A549 (cell line): ENCODE measurements around the gene TMEFF2. TPM values are rescaled to one million over a fixed set of nuclear protein-coding genes. Genes with fewer than 3 reads are reported as not detected.
A peak's percentile ranks its signal among the peaks of the same experiment; 100 is the strongest.

ENCODE experiments used
- ATAC-seq, 2 experiments: fragments of 200-7000 bp in 1 of 2; fragments of >200 bp in 1 of 2; cut with Nextera tagmentation in 1 of 2; cut with Tn5 transposase in 1 of 2; 3 replicates each; pipeline versions ENCODE4 v1.8.0 to v1.9.1; 2018 to 2020; ENCODE audit warnings: mild to moderate bottlenecking in 1 of 2, moderate library complexity in 1 of 2
- CTCF ChIA-PET: fragments of 300-600 bp; sonication (Branson Sonifier 250); formaldehyde crosslinking; extraction: SDS; loops from one replicate; lab custom pipeline; 2021; ENCODE audit warnings: antibody characterized with exemption, inconsistent platforms; lab: Yijun Ruan, JAX
- POLR2A ChIA-PET: fragments of 350-600 bp; formaldehyde crosslinking; extraction: SDS; loops from one replicate; lab custom pipeline; 2021; ENCODE audit warnings: antibody characterized with exemption, inconsistent platforms; lab: Yijun Ruan, JAX
- DNase-seq, 2 experiments: peaks; one replicate each; pipeline versions ENCODE4 v3.0.0 to v3.0.0-alpha.2; 2011 to 2016; ENCODE audit warnings: low read depth in 1 of 2, low spot score in 1 of 2
- FAIRE-seq: peaks from 2 replicates; lab custom pipeline; 2011; peaks lifted over from hg19 to GRCh38; lab: Jason Lieb, UNC
- H3K27ac ChIP-seq, 2 experiments: fragments of >200 bp; sonication (Bioruptor Twin); formaldehyde crosslinking; 3 replicates each; pipeline ENCODE4 v1.5.1; 2016 to 2017
- H3K4me1 ChIP-seq: fragments of >200 bp; sonication (Bioruptor Twin); formaldehyde crosslinking; 3 replicates; pipeline ENCODE4 v1.6.1; 2016
- H3K4me2 ChIP-seq: fragments of >200 bp; sonication (Bioruptor Twin); formaldehyde crosslinking; 3 replicates; pipeline ENCODE4 v1.6.1; 2016
- H3K4me3 ChIP-seq: fragments of >200 bp; sonication (Bioruptor Twin); formaldehyde crosslinking; 3 replicates; pipeline ENCODE4 v1.5.1; 2016
- H3K9me3 ChIP-seq: fragments of >200 bp; sonication (Bioruptor Twin); formaldehyde crosslinking; 3 replicates; pipeline ENCODE4 v1.6.1; 2016
- BCL3 ChIP-seq: fragments of >200 bp; sonication (Bioruptor Twin); formaldehyde crosslinking; IDR thresholded peaks from 3 replicates; pipeline ENCODE4 v1.6.1; 2016
- CEBPB ChIP-seq, 2 experiments: fragments of >200 bp in 1 of 2; sonication (Bioruptor Twin) in 1 of 2; formaldehyde crosslinking in 1 of 2; IDR thresholded peaks; 2 replicates each; pipeline ENCODE4 v1.6.1; 2012 to 2016
- CHD2 ChIP-seq: fragments of 150-350 bp; IDR thresholded peaks from 2 replicates; pipeline ENCODE4 v1.6.1; 2014; ENCODE audit warnings: low read length; ENCODE audit not compliant: partially characterized antibody
- CTCF ChIP-seq: fragments of >200 bp; sonication (Bioruptor Twin); formaldehyde crosslinking; IDR thresholded peaks from 3 replicates; pipeline ENCODE4 v1.5.1; 2016
- E2F6 ChIP-seq: IDR thresholded peaks from 2 replicates; pipeline ENCODE4 v1.6.1; 2012; ENCODE audit warnings: low read depth, borderline replicate concordance
- EHMT2 ChIP-seq: fragments of 200-600 bp; sonication (generic); IDR thresholded peaks from 2 replicates; pipeline ENCODE4 v1.6.1; 2016; ENCODE audit warnings: antibody characterized with exemption, low read depth, mild to moderate bottlenecking, moderate library complexity
- ESRRA ChIP-seq: fragments of 150-350 bp; IDR thresholded peaks from 2 replicates; pipeline ENCODE4 v1.6.1; 2014; ENCODE audit warnings: mild to moderate bottlenecking, low read length, borderline replicate concordance
- FOSB ChIP-seq: fragments of 250-450 bp; sonication (Bioruptor Pico); IDR thresholded peaks from 2 replicates; pipeline ENCODE4 v1.5.0; 2020; ENCODE audit warnings: mild to moderate bottlenecking, moderate library complexity
- HES2 ChIP-seq: fragments of >200 bp; sonication (Bioruptor Twin); formaldehyde crosslinking; IDR thresholded peaks from 2 replicates; pipeline ENCODE4 v1.6.1; 2016
- HEYL ChIP-seq: fragments of 250-450 bp; sonication (Bioruptor Pico); IDR thresholded peaks from 2 replicates; pipeline ENCODE4 v1.8.0; 2021; ENCODE audit warnings: mild to moderate bottlenecking, moderate library complexity
- HMGXB4 ChIP-seq: fragments of 250-450 bp; sonication (Bioruptor Pico); IDR thresholded peaks from 2 replicates; pipeline ENCODE4 v1.5.0; 2021; ENCODE audit warnings: mild to moderate bottlenecking, moderate library complexity, borderline replicate concordance
- HOXB5 ChIP-seq: fragments of 250-450 bp; sonication (Bioruptor Pico); IDR thresholded peaks from 2 replicates; pipeline ENCODE4 v1.5.0; 2020; ENCODE audit warnings: mild to moderate bottlenecking, moderate library complexity
- JUNB ChIP-seq: fragments of >200 bp; sonication (Bioruptor Twin); formaldehyde crosslinking; IDR thresholded peaks from 2 replicates; pipeline ENCODE4 v1.6.1; 2016
- MAZ ChIP-seq: fragments of 150-350 bp; IDR thresholded peaks from 2 replicates; pipeline ENCODE4 v1.6.1; 2014; ENCODE audit warnings: antibody characterized with exemption, low read depth, low read length, borderline replicate concordance
- NPAS2 ChIP-seq: fragments of 250-450 bp; sonication (Bioruptor Pico); IDR thresholded peaks from 2 replicates; pipeline ENCODE4 v1.8.0; 2022; ENCODE audit warnings: mild to moderate bottlenecking, moderate library complexity, borderline replicate concordance
- PBX3 ChIP-seq: IDR thresholded peaks from 2 replicates; pipeline ENCODE4 v1.6.1; 2012
- RAD21 ChIP-seq, 2 experiments: fragments of >200 bp in 1 of 2; sonication (Bioruptor Twin) in 1 of 2; formaldehyde crosslinking in 1 of 2; IDR thresholded peaks in 1 of 2; conservative IDR thresholded peaks in 1 of 2; 2 replicates in 1 of 2; 3 replicates in 1 of 2; pipeline ENCODE4 v1.6.1; 2012 to 2018; ENCODE audit warnings: inconsistent platforms in 1 of 2
- RCOR1 ChIP-seq: fragments of 150-350 bp; IDR thresholded peaks from 2 replicates; pipeline ENCODE4 v1.6.1; 2014; ENCODE audit warnings: antibody characterized with exemption, low read length, low read depth
- RNF2 ChIP-seq: fragments of 200-600 bp; sonication (generic); IDR thresholded peaks from 2 replicates; pipeline ENCODE4 v1.6.1; 2016; ENCODE audit warnings: low read depth, mild to moderate bottlenecking, antibody characterized with exemption, moderate library complexity, borderline replicate concordance
- SMC3 ChIP-seq: fragments of >200 bp; sonication (Bioruptor Twin); formaldehyde crosslinking; IDR thresholded peaks from 3 replicates; pipeline ENCODE4 v1.6.1; 2018; ENCODE audit warnings: inconsistent platforms
- SREBF2 ChIP-seq: fragments of 450-650 bp; IDR thresholded peaks from 2 replicates; pipeline ENCODE4 v1.6.1; 2014; ENCODE audit warnings: mild to moderate bottlenecking, moderate library complexity
- ZC3H11A ChIP-seq: fragments of 450-650 bp; IDR thresholded peaks from 2 replicates; pipeline ENCODE4 v1.6.1; 2014; ENCODE audit warnings: antibody characterized with exemption, mild to moderate bottlenecking
- ZSCAN20 ChIP-seq: fragments of 250-450 bp; sonication (Bioruptor Pico); IDR thresholded peaks from 2 replicates; pipeline ENCODE4 v1.8.0; 2022; ENCODE audit warnings: mild to moderate bottlenecking, moderate library complexity
- WGBS: methylation state at CpG from one replicate; pipeline ENCODE4 v1.1.6; 2017; ENCODE audit errors: missing lambda C conversion rate; 5-methylcytosine and 5-hydroxymethylcytosine counted together
- polyA plus RNA-seq, 4 experiments: library from polyadenylated mRNA; depleted of rRNA in 3 of 4; stranded (reverse); fragments of >200 nt; fragmentation: RNase III in 1 of 4; extraction: RNeasy Plus Mini Kit Qiagen cat#74134 plus additional on column Dnase treatment in 1 of 4; gene quantifications; 2 replicates in 3 of 4; 3 replicates in 1 of 4; pipeline ENCODE4 v1.2.3, GENCODE V29; 2011 to 2017

The TMEFF2 gene
- polyA plus RNA-seq, 2 of the 4 experiments (the other 2 are of a cell fraction), result 0.30 to 0.46 TPM

GRCh38 chr2:191942739-191943103 is 252.0 kb downstream of the TMEFF2 start (continued):
- TF ChIP-seq HOXB5 (CRISPR knock-in tag), result no peak
- TF ChIP-seq RAD21 (conservative IDR thresholded peaks at IDR 0.05 in 1 of 2, IDR thresholded peaks at IDR 0.05 in 1 of 2), result no peak
- no peak for TF ChIP-seq E2F6

- 93% methylated on average over 3 of the region's 3 CpGs for WGBS
- peaks cover 20% of the 10 kb centered on the region for H3K4me1 ChIP-seq
- no peak for TF ChIP-seq CTCF
- no peak for TF ChIP-seq JUNB
- TF ChIP-seq BCL3, result no peak
- no peak for TF ChIP-seq MAZ
- no peak for ATAC-seq
- no peak for DNase-seq
- H3K27ac ChIP-seq, result 0 out of 6 replicates have a peak overlapping the region, but pooled peaks of 1 of the 2 experiments have one; percentile 19
- ChIA-PET POLR2A (no interaction called here), CTCF (no interaction called here)
- no peak overlapping the region for H3K4me2 ChIP-seq
- FAIRE-seq, result no peak
- H3K9me3 ChIP-seq, result no peaks in the 10 kb centered on the region
- no peak overlapping the region for H3K4me3 ChIP-seq
Observed at GRCh38 chr2:191942090-191942738, 252.5 kb downstream of the TMEFF2 start.

- H3K27ac ChIP-seq, result no peak overlapping the region
- 68% methylated on average over 3 of the region's 3 CpGs for WGBS
- peaks cover 14% of the 10 kb centered on the region for H3K4me1 ChIP-seq
- POLR2A ChIA-PET, result no interaction called here
- ATAC-seq, result no peak
- TF ChIP-seq ESRRA, result no peak
- no peak for TF ChIP-seq ZSCAN20 (CRISPR knock-in tag)
- TF ChIP-seq HES2, result no peak
- no peak for TF ChIP-seq FOSB
- no peak for TF ChIP-seq SREBF2
- no peak for TF ChIP-seq PBX3
- no peak for TF ChIP-seq CEBPB (IDR thresholded peaks at IDR 0.05)
- no peak for TF ChIP-seq ZC3H11A
- TF ChIP-seq HOXB5 (CRISPR knock-in tag), result no peak
- TF ChIP-seq EHMT2, result no peak
- no peak for TF ChIP-seq HMGXB4 (CRISPR knock-in tag)
- TF ChIP-seq BCL3, result no peak
- no peak for TF ChIP-seq CHD2
- TF ChIP-seq NPAS2 (CRISPR knock-in tag), result no peak
- no peak for TF ChIP-seq RNF2
- no peak for TF ChIP-seq HEYL (CRISPR knock-in tag)
- TF ChIP-seq RCOR1, result no peak
- no peak for TF ChIP-seq SMC3
- TF ChIP-seq, all 56 proteins: peak for 0
- Histone ChIP-seq H3K4me2 (no peak overlapping the region), H3K9me3 (no peaks in the 10 kb centered on the region), H3K4me3 (no peak overlapping the region)
- CTCF ChIA-PET, result no interaction called here
- FAIRE-seq, result no peak
- no peak for DNase-seq
Observed at GRCh38 chr2:191941376-191941929, 253.3 kb downstream of the TMEFF2 start.
